NCI-H446 treated with DMSO at 0.1 percent for 48 hours (cell line): ENCODE results near the gene RAPGEF4.
A peak's percentile ranks its signal among the peaks of the same experiment; 100 is the strongest.

ENCODE experiments used
- DNase-seq: peaks from one replicate; lab custom pipeline; 2025; lab: John Stamatoyannopoulos, UW

Gene RAPGEF4

DNA sequence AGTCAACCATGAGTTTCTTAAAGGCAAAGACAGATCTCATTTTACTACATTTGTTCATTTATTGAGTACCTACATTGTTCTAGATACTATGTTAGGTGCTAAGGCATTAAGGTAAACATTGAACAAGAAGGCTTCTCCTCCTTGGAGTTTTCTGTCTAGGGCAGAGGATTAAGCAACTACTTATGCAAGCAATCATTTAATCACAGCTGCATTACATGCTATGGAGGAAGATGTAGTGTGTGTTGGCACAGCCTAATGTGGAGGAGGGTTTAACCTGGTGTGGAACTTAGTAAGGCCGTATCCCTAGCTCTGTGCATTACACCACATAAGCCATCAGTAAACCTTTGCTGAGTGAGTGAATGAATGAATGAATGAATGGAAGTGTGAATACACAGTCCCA, 233.5 kb downstream of the RAPGEF4 start:
- no peak for DNase-seq

DNA sequence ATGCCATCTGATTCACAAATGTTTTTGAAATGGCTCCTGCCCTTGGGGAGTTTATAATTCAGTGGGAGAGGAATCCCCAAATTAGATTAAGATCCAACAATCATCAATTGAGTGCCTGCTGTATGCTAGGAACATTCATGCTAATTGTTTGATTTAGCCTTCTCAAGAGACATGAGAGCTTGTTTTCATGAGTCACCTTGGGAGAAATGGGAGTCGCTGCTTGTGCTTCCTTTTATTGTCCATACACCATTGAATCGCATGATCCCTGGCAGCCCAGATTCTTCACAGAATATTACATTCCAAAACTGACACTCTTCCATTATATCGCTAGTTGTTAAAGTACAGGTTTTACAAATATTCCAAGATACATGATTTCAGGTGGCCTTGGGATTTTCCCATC, 234.0 kb downstream of the RAPGEF4 start:
- no peak for DNase-seq

- DNase-seq, result no peak
Observed at GRCh38 chr2:172970660-172971059, 235.0 kb downstream of the RAPGEF4 start.

- DNase-seq, result no peak
Observed at GRCh38 chr2:172972005-172972619, 236.5 kb downstream of the RAPGEF4 start.

DNA sequence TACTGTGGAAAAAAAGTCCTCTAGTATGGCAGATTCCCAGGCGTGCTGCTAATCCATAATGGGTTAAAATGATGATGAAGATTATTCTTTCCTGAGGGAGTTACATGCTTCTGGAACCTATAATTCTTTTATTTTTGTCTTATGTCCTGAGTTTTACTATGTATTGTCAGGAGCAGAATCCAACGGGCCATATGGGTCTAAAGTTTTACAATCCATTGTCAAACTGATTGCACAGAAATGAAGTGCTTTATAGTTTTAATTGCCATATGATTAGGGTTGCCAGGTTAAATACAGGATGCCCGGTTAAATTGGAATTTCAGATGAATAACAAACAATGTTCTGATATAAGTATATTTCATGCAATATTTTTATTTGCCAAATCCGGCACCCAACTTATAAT, 239.1 kb downstream of the RAPGEF4 start:
- DNase-seq, result no peak

GRCh38 chr2:172976116-172976515, 240.5 kb downstream of the RAPGEF4 start:
- DNase-seq, result no peak

DNA sequence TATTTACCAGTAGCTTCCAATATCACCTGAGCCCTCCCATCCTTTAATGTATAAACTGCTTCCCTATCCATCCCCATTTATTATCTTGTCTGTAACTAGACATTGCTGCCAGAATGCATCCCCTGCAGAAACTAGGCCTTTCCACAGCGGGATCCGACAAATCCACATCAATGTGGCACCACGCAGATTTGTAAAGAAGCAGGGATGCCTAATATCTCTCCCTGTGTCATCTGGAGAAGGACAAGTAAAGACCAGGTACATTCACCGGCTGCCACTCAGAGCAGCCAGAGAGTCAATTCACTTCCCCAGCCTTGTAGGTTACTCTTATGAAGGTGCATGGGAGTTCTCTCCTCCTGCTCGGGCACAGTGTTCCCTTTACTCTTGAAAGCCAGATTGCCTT, 241.2 kb downstream of the RAPGEF4 start:
- no peak for DNase-seq

DNA sequence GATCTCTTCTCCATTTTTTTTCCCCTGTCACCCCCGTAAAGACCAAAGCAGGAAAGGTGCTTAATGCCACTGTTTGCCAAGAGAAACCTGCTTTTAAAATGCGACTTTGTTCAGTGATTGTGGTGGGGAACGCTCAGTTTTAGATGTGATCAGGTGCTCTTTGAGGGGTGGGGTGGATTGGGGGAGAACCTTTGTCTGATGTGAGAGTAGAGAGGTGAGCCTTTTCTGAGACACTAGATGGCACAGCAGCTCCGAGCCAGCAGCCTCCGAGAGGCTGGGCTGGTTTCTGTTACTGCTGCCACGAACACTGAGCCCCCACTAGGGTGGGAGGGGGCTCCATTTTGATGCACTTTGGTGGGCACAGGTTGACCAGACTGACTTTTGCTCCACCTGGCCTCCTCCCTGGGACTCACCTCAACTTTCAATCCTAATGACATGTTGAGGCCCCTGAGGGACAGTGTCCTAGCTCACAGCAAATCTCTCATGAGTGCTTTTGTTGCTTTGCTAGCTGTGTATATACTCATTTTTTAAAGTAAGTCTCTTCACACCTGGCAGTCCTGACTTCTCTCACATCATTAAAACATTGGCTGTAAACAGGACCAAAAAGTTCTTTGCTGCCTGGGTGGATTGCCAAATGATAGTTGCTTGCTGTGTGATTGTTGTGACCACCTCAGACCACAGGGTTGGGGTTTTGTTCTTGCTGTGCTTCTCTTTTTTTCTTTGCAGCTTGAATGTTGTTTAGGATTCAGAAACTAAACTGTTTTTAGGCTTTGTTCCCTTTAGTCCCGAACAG, 241.8 kb downstream of the RAPGEF4 start:
- DNase-seq, result no peak

- DNase-seq, result no peak
Observed at GRCh38 chr2:172978063-172978383, 242.4 kb downstream of the RAPGEF4 start.

GRCh38 chr2:172985139-172985892, 249.7 kb downstream of the RAPGEF4 start:
- peak; percentile 20 for DNase-seq

DNA sequence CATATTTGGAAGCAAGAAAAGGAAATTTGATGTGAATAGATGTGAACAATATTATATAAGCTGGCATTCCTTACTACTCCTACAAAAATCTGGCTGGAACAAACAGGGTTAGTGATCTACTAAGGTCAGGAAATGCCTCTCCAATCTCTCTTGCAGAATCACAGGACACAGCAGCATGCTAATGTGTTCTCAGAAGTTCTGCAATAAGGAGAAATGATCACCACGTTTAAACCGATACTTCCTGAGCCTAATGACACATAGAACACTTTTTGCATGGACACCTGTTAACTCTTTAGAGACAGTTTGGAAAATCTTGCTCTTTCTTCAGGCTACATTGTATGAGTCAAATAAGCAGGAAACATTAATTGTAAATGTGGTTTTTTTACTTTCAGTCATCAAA, 250.4 kb downstream of the RAPGEF4 start:
- no peak for DNase-seq

- DNase-seq, result no peak
Observed at GRCh38 chr2:172988728-172989127, 253.1 kb downstream of the RAPGEF4 start.

GRCh38 chr2:172991031-172991430, 255.4 kb downstream of the RAPGEF4 start:
- no peak for DNase-seq

GRCh38 chr2:172993139-172993538, 257.5 kb downstream of the RAPGEF4 start:
- no peak for DNase-seq

GRCh38 chr2:172993931-172994717, 258.5 kb downstream of the RAPGEF4 start:
- DNase-seq, result no peak

GRCh38 chr2:172994864-172995263, 259.2 kb downstream of the RAPGEF4 start:
- DNase-seq, result no peak

- no peak for DNase-seq
Observed at GRCh38 chr2:172995323-172996244, 259.9 kb downstream of the RAPGEF4 start.

DNA sequence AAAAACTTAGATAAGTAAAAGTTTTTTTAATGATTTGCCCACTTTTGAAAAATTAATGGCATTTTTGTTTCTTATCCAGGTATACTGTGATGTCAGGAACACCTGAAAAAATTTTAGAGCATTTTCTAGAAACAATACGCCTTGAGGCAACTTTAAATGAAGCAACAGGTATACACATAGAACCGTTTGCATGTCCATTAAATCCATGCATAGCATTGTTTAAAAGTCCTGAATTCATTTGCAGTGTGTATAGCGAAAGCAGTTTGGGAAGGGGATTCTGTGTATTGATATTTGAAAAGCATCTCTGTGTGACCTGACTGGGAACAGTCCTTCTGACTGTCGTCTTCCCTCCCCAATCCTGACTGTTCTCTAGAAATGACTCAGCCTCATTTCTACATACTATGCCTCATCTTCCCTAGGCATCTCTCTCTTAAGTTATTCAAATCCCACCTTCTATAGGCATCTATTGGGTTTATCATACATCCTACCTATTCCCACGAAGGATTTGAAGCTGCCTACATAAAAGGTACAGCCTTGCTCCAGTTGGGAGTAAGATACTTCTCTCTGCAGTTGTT, 260.8 kb downstream of the RAPGEF4 start:
- no peak for DNase-seq

DNA sequence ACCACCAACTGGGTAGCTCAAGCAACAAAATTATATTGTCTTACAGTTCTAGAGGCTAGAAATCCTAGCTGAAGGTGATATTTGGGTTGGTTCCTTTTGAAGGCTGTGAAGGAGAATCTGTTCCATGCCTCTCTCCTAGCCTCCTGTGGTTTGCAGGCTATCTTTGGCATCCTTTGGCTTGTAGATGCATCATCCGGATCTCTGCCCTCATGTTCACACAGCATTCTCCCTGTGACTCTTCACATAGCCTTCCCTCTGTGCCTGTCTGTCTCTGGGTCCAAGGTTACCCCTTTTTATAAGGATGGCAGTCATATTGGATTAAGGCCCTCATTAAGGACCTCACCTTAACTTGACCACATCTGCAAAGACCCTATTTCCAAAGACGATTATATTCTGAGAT, 261.4 kb downstream of the RAPGEF4 start:
- no peak for DNase-seq

DNA sequence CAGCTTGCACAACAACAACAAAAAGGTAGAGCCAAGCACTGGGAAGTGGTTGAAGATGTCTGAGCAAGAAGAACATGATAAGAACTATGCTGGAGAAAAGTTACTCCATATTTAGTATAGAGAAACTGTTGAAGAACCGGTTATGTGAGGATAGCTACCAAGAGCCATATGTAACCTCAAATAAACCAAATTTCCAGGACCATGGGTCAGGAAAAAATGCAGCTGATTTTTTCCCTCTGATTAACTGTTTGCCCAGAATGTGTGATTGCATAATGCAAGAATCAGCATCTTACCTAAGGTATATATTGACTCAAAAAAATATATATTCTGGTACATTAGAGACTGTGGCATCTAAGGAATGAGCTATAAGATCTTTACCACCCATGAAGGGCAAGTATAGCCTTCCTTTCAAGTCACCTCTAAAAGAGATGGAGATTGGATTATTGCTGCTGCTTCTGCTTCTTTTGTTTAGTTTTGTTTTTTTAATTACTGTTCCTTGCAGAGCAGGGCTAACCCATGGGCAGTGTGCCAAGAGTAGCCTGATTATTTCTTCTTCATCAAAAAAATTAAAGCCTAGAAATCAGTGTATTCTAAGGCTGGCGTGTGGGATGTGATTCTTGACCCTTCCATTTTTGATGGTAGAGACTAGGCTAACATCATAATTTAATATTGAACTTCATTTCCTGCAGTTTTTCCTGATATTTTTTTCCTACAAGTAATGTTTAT, 263.1 kb downstream of the RAPGEF4 start:
- DNase-seq, result no peak
